LNCaP clone FGC (cell line): ENCODE results near the gene ZNF488.

Experiments used
- DNase-seq: peaks from one replicate; pipeline ENCODE4 v3.0.0-alpha.2; 2011; ENCODE audit warnings: low read depth
- H3K4me3 ChIP-seq: 2 replicates; pipeline ENCODE4 v1.5.1; 2011; ENCODE audit warnings: mild to moderate bottlenecking, low read depth, low read length, control low read depth
- CTCF ChIP-seq: IDR thresholded peaks from 2 replicates; pipeline ENCODE4 v1.5.1; 2012; ENCODE audit warnings: mild to moderate bottlenecking; ENCODE audit not compliant: control insufficient read depth, insufficient read depth; ENCODE audit errors: extremely low read depth

ZNF488 gene

GRCh38 chr10:47360419-47361040, 23.6 kb downstream of the ZNF488 start:
- DNase-seq = no peak
- H3K4me3 ChIP-seq = no peak overlapping the region
- no peak for TF ChIP-seq CTCF

- DNase-seq = no peak
- no peak overlapping the region for H3K4me3 ChIP-seq
- no peak for TF ChIP-seq CTCF
These were observed 24.3 kb downstream of the ZNF488 start for GRCh38 chr10:47359626-47360418.

- TF ChIP-seq CTCF = no peak
- no peak overlapping the region for H3K4me3 ChIP-seq
- DNase-seq = no peak
These were observed 25.0 kb downstream of the ZNF488 start for GRCh38 chr10:47359101-47359500.

GRCh38 chr10:47358457-47358856, 25.6 kb downstream of the ZNF488 start:
- no peak overlapping the region for H3K4me3 ChIP-seq
- DNase-seq = no peak
- no peak for TF ChIP-seq CTCF

- no peak for TF ChIP-seq CTCF
- no peak for DNase-seq
- no peak overlapping the region for H3K4me3 ChIP-seq
These were observed 26.2 kb downstream of the ZNF488 start for GRCh38 chr10:47357911-47358310.

- H3K4me3 ChIP-seq = no peak overlapping the region
- DNase-seq = no peak
- TF ChIP-seq CTCF = no peak
These were observed 26.9 kb downstream of the ZNF488 start for GRCh38 chr10:47357131-47357582.
